A549 treated with dexamethasone at 1 μM for 4 hours (cell line): ENCODE data around the gene PCDHAC2. TPM values are rescaled to one million over a fixed set of nuclear protein-coding genes. Genes with fewer than 3 reads are reported as not detected.

Experiments
- total RNA-seq: library from RNA; stranded (reverse); fragments of 200-300 nt; extraction: Qiagen RNA extraction; gene quantifications from 5 replicates; pipeline ENCODE4 v1.2.3, GENCODE V29; 2022

Gene PCDHAC2
- 3.2 to 4.6 TPM (median 4.2 TPM) in 5 replicates for total RNA-seq

GRCh38 chr5:140966293-140967225, at the start of gene PCDHAC2:
Gene PCDHAC2, plus strand, starts transcription at chr5:140966476. Its CDS starts 291 bp downstream, at chr5:140966767.

GRCh38 chr5:140925806-140926442, 40.4 kb upstream of the PCDHAC2 start, which contains the start of gene PCDHAC1:
Gene PCDHAC1, plus strand, starts transcription at chr5:140926299. Its CDS starts 594 bp downstream, at chr5:140926893.

Other genes with a start within 250 kb of the PCDHAC2 start
- 0.08 to 0.21 TPM (median 0.18 TPM) in 5 replicates for gene PCDHA1, start 180.3 kb upstream of the PCDHAC2 start, total RNA-seq
- 0.02 to 0.09 TPM (median 0.06 TPM) in 5 replicates for gene PCDHA2, start 171.6 kb upstream of the PCDHAC2 start, total RNA-seq
- gene PCDHA3, start 165.4 kb upstream of the PCDHAC2 start, total RNA-seq, result 0.69 to 1.1 TPM (median 0.82 TPM) in 5 replicates
- 1.4 to 2.3 TPM (median 1.8 TPM) in 5 replicates for gene PCDHA4, start 159.4 kb upstream of the PCDHAC2 start, total RNA-seq
- gene PCDHA5, start 144.9 kb upstream of the PCDHAC2 start, total RNA-seq, result 0.52 to 0.95 TPM (median 0.85 TPM) in 5 replicates
- gene PCDHA6, start 138.5 kb upstream of the PCDHAC2 start, total RNA-seq, result 0.03 to 0.13 TPM (median 0.04 TPM) in 5 replicates
- gene PCDHA7, start 132.2 kb upstream of the PCDHAC2 start, total RNA-seq, result 0.07 to 0.16 TPM (median 0.12 TPM) in 5 replicates
- 0.03 to 0.06 TPM (median 0.04 TPM) in 5 replicates for gene PCDHA8, start 125.3 kb upstream of the PCDHAC2 start, total RNA-seq
- gene PCDHA9, start 118.1 kb upstream of the PCDHAC2 start, total RNA-seq, result 0.01 TPM in 1 of 5 replicates, not detected in the others
- under 0.01 to 0.05 TPM (median 0.02 TPM) in 3 of 5 replicates, not detected in the others for gene PCDHA10, start 110.6 kb upstream of the PCDHAC2 start, total RNA-seq
- 0.07 to 0.34 TPM (median 0.11 TPM) in 5 replicates for gene PCDHA11, start 97.5 kb upstream of the PCDHAC2 start, total RNA-seq
- gene PCDHA12, start 91.2 kb upstream of the PCDHAC2 start, total RNA-seq, result 2.8 to 3.7 TPM (median 2.9 TPM) in 5 replicates
- gene PCDHA13, start 84.4 kb upstream of the PCDHAC2 start, total RNA-seq, result 0.04 to 0.09 TPM (median 0.06 TPM) in 4 of 5 replicates, not detected in the other
- 1.5 to 2.7 TPM (median 2.2 TPM) in 5 replicates for gene PCDHAC1, start 40.2 kb upstream of the PCDHAC2 start, total RNA-seq
- not detected in 5 replicates for gene PCDHB1, start 84.9 kb downstream of the PCDHAC2 start, total RNA-seq
- 3.1 to 3.9 TPM (median 3.5 TPM) in 5 replicates for gene PCDHB2, start 128.1 kb downstream of the PCDHAC2 start, total RNA-seq
- gene PCDHB3, start 134.0 kb downstream of the PCDHAC2 start, total RNA-seq, result 0.04 to 0.30 TPM (median 0.15 TPM) in 4 of 5 replicates, not detected in the other
- gene PCDHB4, start 155.3 kb downstream of the PCDHAC2 start, total RNA-seq, result 0.02 to 0.12 TPM (median 0.02 TPM) in 3 of 5 replicates, not detected in the others
- gene PCDHB5, start 168.7 kb downstream of the PCDHAC2 start, total RNA-seq, result 1.1 to 1.6 TPM (median 1.4 TPM) in 5 replicates
- 0.74 to 1.2 TPM (median 0.88 TPM) in 5 replicates for gene PCDHB6, start 183.6 kb downstream of the PCDHAC2 start, total RNA-seq
- gene PCDHB7, start 206.2 kb downstream of the PCDHAC2 start, total RNA-seq, result 0.02 TPM in 1 of 5 replicates, not detected in the others
- 0.15 to 0.41 TPM (median 0.29 TPM) in 5 replicates for gene PCDHB8, start 211.3 kb downstream of the PCDHAC2 start, total RNA-seq
- 0.05 to 0.15 TPM (median 0.09 TPM) in 5 replicates for gene PCDHB16, start 215.9 kb downstream of the PCDHAC2 start, total RNA-seq
- 0.02 to 0.07 TPM in 2 of 5 replicates, not detected in the others for gene PCDHB9, start 220.7 kb downstream of the PCDHAC2 start, total RNA-seq
- 0.06 to 0.08 TPM (median 0.07 TPM) in 3 of 5 replicates, not detected in the others for gene PCDHB10, start 225.9 kb downstream of the PCDHAC2 start, total RNA-seq
- 0.07 to 0.08 TPM (median 0.07 TPM) in 4 of 5 replicates, not detected in the other for gene PCDHB11, start 233.2 kb downstream of the PCDHAC2 start, total RNA-seq
- 0.03 to 0.05 TPM in 2 of 5 replicates, not detected in the others for gene PCDHB12, start 242.2 kb downstream of the PCDHAC2 start, total RNA-seq
- 0.04 to 0.09 TPM (median 0.07 TPM) in 5 replicates for gene PCDHB13, start 247.4 kb downstream of the PCDHAC2 start, total RNA-seq